HG03135 (cell line): Measurements from ENCODE around the gene CYP3A5.

Source experiments
- ATAC-seq: cut with Tn5 transposase; IDR thresholded peaks from one replicate; pipeline ENCODE4 v1.9.1; 2021; ENCODE audit warnings: mild to moderate bottlenecking, moderate library complexity; ENCODE audit not compliant: unreplicated experiment

CYP3A5 gene

DNA sequence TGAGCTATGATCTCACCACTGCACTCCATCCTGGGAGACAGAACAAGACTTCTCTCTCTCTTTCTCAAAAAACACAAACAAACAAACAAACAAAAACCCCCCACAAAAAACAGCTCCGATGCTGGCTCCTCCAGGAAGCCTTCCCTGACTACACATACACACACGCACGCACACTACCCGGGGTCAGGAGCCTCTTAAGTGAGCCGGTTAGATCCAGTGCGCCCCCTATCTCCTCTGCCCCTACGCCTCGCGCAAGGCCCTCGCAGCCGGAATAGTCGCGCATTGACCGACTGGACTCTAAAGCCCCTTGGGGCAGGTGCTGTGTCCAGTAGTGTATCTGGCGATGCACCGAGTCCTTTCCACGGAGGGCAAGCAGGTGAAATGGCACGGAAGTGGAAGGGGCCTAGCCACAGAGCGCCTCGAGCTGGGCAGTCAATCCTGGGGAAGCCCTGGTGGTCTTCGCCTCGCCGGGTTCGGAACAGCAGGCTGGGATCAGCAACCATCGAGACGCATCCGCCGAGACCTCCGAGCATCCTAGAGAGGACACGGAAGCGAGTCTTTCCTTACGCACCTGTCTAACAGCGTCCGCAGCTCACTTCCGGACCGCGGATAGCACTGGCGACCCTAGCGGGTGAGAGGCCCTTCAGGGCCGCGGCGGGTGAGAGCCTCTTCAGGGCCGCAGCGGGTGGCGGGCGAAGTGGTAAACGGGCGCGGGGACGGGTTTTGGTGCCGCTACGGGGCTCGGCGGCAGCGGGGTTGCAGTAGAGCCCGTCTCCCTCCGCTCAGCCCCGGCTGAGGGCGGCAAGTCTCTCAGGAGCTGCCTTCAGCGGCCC is 63.2 kb downstream of the CYP3A5 start, which contains the start of gene ZSCAN25:
ZSCAN25 (plus strand) TSS at position 588 of the 833 bp plus-strand sequence. CDS start 2,661 bp downstream, outside the sequence.
- ATAC-seq, result peak; percentile 86

DNA sequence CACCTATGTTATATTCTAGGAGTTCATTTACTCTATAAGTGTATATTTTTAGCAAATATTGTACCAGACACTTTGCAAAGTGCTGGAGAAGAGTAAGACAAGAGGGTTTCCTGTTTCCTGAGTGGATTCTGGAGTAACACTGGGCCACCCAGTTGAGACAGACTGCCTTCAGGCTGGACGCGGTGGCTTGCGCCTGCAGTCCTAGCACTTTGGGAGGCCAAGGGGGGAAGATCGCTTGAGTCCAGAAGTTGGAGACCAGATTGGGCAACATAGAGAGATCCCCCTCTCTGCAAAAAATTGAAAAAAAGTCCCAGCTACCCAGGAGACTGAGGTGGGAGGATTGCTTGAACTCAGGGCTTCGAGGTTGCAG is 63.8 kb downstream of the CYP3A5 start:
- no peak for ATAC-seq

DNA sequence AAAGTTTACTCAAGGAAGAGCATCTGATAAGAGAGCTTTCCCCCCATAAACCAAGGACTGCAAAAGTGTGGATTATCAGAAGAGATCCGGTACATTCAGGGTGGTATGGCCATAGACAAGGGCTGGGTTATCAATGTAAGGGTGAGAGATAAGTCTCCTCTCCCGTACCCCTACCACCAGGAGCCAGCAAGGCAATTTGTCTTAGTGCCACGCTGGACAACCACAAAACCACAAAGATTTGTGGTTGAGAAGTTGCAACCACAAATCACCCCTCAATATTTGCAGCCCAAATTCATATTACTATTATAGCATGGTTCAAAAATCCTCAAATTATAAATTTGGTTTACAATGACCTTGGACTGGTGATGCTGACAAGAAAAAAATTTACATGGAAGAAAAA is 65.3 kb downstream of the CYP3A5 start:
- ATAC-seq, result no peak

DNA sequence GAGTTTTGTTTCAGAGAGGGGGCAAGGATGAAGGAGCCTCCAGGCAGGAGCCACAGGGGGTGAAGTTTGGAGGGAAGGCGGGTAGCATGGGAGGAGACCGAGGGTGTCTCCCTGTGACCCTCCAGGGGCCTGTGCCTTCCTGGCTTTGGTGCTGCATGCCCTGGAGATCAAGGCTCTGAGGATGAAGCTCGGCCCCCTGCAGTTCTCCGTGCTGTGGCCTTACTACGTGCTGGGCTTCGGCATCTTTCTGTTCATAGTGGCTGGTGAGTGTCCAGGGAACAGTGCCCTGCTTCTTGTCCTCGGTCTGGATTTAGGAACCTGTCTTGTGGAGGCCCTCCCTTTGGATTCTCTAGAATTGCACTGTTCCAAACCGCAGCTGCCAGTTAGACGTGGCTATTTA is 72.2 kb downstream of the CYP3A5 start:
- ATAC-seq, result no peak

DNA sequence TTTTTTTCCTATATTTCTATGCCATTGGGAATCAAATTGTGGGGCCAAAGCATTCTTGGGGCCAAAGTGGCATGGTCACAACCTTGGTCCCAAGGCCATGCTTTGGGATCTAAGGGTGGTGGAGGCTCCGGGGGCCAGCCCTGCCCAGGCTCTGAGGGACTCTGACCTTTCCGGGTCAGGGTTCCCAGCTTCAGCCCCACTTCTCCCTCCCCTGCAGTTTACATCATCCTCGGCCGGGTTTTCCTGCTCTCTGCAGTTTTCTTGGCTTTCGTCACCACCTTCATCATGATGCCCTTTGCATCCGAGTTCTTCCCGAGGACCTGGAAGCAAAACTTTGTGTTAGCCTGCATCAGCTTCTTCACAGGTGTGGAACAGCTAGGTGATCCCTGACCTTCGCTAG is 73.3 kb downstream of the CYP3A5 start:
- ATAC-seq, result no peak

DNA sequence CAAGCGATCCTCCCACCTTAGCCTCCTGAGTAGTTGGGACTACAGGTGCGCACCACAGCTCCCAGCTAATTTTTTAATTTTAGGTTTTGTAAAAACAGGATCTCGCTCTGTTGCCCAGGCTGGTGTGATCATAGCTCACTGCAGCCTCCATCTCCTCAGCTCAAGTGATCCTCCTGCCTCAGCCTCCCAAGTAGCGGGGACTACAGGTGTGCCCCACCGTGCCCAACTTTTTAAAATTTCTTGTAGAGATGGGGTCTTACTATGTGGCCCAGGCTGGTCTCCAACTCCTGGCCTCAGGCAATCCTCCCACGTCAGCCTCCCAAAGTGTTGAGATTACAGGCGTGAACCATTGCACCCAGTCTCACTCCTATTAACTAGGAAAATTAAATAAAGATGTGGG is 74.3 kb downstream of the CYP3A5 start:
- no peak for ATAC-seq

DNA sequence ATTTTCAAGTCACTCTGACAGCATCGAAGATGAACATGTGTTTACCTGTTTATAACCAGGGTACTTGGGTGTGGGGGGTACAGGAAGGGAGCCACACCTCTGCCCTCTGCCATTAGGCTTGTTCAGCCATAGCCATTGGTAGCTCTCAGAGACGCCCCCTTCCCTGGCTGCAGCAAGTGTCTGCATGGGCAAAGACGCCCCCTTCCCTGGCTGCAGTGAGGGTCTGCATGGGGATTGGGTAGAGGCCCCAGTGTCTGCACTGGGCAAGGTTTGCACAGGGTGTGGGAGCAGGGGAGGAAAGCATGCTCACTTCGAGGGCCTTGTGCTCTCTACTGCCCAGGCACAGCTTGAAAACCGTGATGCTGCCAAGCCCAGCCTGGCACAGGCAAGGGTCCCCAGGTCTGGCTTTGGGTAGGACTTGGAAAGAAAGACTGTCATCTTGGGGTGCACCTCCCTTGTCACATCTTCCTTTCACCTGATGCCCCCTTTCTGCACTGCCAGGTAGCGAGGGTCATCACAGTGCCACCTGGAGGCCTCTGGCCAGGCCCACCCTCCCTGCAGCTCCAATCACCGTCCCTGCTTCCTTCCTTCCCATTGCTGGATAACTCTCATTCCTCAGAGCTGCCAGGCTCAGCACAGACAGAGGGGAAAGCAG is 78.0 kb downstream of the CYP3A5 start:
- ATAC-seq, result no peak

DNA sequence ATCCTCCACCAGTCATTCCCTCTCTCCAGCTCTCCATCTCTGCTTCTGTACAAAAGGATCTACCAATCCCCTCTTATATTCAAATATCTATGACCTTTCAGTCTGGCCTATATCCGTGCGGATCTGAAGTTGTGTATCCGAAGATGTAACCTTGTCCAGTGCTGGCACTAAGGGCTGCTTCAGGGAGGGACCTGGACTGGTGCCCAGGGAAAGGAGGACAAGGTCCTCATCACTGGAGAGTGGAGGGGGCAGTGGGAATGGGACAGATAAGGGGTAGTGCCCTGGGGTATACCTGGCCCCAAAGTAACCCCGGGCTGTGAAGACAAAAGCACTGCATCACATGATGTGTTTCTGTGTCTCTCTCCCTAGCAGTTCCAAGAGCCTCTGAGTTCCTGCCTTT is 80.0 kb downstream of the CYP3A5 start:
- ATAC-seq, result no peak
